ENCODE measurements around the gene PSG5.
"Not testable (repeated sequence)": the region's sequence is repeated elsewhere in the genome, so short reads cannot be mapped to it uniquely, and the experiment has no call there.

PSG5 gene

DNA sequence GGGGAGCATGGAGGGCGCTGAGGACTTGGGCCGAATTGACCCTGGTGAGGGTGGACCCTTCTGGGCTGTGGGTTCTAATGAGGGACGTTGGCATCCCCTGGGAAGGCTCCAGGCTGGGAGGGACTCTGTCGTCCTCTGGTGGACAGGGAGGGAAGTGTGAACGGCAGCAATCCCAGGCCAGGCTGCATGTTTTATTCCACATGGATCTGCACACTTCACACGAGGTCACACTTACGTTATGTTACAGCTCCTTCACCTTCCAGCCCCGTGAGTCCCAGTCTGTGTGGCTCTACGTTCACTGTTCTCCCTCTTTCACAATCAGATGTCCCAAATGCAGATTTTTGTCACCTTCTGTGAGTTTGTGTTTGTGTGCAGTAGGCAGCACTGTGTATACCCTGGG lies 1.8 kb upstream of the PSG5 start:
- TF ChIP-seq, protein P1, sequence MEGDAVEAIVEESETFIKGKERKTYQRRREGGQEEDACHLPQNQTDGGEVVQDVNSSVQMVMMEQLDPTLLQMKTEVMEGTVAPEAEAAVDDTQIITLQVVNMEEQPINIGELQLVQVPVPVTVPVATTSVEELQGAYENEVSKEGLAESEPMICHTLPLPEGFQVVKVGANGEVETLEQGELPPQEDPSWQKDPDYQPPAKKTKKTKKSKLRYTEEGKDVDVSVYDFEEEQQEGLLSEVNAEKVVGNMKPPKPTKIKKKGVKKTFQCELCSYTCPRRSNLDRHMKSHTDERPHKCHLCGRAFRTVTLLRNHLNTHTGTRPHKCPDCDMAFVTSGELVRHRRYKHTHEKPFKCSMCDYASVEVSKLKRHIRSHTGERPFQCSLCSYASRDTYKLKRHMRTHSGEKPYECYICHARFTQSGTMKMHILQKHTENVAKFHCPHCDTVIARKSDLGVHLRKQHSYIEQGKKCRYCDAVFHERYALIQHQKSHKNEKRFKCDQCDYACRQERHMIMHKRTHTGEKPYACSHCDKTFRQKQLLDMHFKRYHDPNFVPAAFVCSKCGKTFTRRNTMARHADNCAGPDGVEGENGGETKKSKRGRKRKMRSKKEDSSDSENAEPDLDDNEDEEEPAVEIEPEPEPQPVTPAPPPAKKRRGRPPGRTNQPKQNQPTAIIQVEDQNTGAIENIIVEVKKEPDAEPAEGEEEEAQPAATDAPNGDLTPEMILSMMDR (IDR thresholded peaks at IDR 0.05; ENCODE audit: low read depth, low read length, missing control alignments): peak; percentile 58
- DNase-seq; in situ Hi-C loops (cut with HindIII; ENCODE audit: low pct_ligation_motif_present, low sequenced_read_pairs); H3K4me3 ChIP-seq (ENCODE audit: low read depth, low read length); H3K27ac ChIP-seq; H3K27me3 ChIP-seq (replicated peaks); H3K36me3 ChIP-seq (replicated peaks): not testable (repeated sequence)

DNA sequence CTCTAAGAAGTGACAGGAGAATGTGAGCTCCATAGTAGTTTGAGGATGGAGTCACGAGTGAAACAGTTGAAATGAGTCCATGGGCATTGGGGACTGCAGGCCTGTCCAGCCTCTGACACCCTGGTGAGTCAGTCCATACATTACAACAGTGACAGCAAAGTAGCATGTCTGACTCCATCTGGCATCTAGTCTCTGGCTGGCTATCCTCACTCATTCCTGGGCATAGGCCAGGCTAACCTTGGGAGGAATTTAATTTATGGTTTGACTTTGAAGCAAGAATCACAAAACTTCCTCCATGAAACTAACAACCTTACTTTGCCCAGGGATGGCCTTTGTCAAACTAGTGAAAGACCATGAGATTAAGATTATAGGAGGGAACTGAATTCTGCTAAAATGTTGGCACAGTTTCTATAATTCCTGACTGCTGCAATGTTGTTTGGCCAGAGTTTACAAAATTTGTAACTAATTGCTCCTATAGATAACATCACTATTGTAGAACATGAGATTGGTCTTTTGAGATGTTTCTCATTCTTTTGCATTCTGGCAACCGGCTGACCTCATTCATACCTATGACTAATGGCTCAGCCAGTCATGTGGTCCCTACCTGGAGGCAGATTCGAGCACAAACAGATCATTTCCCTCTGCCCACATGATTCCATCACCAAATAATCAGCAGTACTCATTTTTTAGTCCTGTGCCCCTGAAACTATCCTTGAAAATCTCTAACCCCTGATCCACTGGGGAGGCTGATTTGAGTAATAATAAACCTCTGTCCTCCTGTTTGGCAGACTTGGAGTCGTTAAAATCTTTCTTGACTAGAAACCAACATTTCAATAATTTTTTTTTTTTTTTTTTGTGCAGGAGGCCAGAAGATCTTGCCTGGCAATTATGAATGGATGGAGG lies 4.2 kb downstream of the PSG5 start:
- H3K4me3 ChIP-seq (ENCODE audit: low read depth, low read length); in situ Hi-C loops (cut with HindIII; ENCODE audit: low pct_ligation_motif_present, low sequenced_read_pairs); H3K36me3 ChIP-seq (replicated peaks); H3K27me3 ChIP-seq (replicated peaks): not testable (repeated sequence)
- H3K27ac ChIP-seq: peak overlapping the region; percentile 64
- DNase-seq: peak; percentile 73

DNA sequence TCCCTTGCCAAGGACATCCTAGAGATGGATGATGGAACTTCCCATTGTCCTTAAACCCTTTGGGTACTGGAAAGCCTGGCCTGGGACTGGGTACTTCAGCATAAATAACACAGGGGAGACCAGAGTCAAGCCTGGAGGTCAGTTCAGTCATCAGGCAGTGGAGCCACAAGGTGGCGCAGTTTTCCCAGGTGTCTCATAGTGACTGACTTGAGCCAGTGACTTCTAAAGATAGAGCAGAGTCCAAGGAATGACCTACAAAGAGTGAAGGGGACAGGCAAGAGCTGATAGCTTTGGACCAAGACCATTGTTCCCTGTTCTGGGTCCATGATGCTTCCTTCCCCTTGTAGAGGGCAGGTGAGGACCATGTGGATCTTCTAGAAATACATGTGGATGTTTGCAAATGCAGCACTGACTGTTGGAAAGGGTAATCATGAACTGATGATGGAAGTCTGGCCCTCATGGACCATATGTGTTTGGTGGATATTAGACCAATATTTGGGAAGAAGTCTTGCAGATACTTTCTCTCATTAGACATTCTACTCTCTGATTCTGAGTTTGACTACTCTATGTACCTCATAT lies 6.7 kb downstream of the PSG5 start:
- H3K36me3 ChIP-seq (replicated peaks); H3K4me3 ChIP-seq (ENCODE audit: low read depth, low read length); H3K27ac ChIP-seq; DNase-seq; H3K27me3 ChIP-seq (replicated peaks); in situ Hi-C loops (cut with HindIII; ENCODE audit: low pct_ligation_motif_present, low sequenced_read_pairs): not testable (repeated sequence)
- TF ChIP-seq, protein P1 (IDR thresholded peaks at IDR 0.05; ENCODE audit: low read depth, low read length, missing control alignments): peak; percentile 19

DNA sequence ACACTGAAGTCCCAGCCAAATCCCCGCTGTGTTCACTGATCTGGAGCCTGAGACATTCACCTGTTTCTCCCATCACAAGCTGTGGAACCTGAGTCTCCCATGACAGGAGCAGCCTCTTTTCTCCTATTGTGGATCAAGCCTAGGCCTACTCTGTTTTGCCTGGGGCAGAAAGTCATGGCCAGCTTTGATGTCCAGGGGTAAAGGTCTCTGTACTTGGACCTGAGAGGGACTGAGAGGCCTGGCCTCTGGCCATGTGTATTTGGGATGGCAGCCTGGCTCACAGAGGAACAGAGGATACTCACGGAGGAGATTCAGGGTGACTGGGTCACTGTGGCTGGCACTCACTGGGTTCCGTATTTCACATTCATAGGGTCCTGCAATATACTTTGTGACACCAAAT lies 7.8 kb downstream of the PSG5 start:
- H3K4me3 ChIP-seq (ENCODE audit: low read depth, low read length); in situ Hi-C loops (cut with HindIII; ENCODE audit: low pct_ligation_motif_present, low sequenced_read_pairs); DNase-seq; H3K36me3 ChIP-seq (replicated peaks); H3K27ac ChIP-seq; H3K27me3 ChIP-seq (replicated peaks): not testable (repeated sequence)

DNA sequence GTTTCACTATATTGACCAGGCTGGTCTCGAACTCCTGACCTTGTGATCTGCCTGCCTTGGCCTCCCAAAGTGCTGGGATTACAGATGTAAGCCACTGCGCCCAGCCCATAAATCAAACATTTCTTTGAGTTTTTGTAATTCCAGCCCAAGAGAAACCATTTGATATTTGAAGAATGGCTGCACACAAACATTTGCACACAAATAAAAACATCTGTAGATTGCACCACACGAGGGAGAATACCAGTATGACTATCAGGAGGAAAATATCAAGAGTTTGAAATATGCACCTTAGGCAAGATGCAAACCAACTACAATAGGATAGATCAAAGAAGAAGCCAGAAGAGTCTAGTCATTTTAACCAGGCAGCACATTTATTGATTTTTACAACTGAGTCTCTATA lies 20.4 kb downstream of the PSG5 start:
- H3K27ac ChIP-seq; H3K4me3 ChIP-seq (ENCODE audit: low read depth, low read length); H3K27me3 ChIP-seq (replicated peaks); H3K36me3 ChIP-seq (replicated peaks); DNase-seq; in situ Hi-C loops (cut with HindIII; ENCODE audit: low pct_ligation_motif_present, low sequenced_read_pairs): not testable (repeated sequence)

DNA sequence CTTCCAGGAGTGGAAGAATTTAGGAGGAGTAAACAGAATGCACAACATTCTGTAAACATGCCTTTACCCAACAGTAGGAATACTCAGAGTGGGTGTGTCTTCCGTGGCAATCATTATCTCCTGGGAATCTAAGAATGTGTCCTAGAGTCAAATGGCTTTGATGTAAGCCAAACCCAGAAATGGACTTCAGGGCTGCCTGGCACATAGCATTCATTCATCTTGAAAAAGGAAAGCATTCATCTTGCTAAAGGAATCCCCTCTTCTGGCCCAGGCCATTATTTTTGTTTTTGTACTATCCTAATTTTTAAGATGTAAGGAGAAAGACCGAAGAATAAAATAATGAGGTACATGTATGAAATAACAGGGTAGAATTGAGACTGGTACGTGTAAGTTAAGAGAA lies 23.2 kb downstream of the PSG5 start:
- not testable (repeated sequence) for DNase-seq; H3K4me3 ChIP-seq (ENCODE audit: low read depth, low read length)

DNA sequence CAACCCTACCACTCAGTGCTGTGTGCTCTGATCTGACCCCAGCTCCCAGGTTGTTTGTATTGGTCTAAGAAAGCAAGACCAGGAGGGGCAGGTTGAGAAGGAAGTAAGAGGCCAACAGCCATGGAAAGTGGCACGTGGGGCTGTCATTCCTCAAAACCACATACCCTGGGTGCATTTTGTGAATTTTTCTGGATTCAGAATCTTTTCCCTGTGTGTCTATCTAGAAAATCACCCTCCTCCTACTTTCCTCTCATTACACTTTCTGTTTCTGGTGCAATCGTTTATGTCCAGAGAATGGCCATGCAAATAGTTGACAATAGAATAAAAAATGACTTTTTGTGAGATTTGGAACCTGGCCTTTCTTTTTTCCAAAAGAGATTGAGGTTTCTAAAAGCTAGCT lies 24.1 kb downstream of the PSG5 start:
- H3K27ac ChIP-seq; DNase-seq; in situ Hi-C loops (cut with HindIII; ENCODE audit: low pct_ligation_motif_present, low sequenced_read_pairs); H3K27me3 ChIP-seq (replicated peaks); H3K36me3 ChIP-seq (replicated peaks); H3K4me3 ChIP-seq (ENCODE audit: low read depth, low read length): not testable (repeated sequence)

More for the DNA sequence above, 23.2 kb downstream of the PSG5 start:
- H3K36me3 ChIP-seq (replicated peaks); H3K27ac ChIP-seq; H3K27me3 ChIP-seq (replicated peaks); in situ Hi-C loops (cut with HindIII; ENCODE audit: low pct_ligation_motif_present, low sequenced_read_pairs): not testable (repeated sequence)

DNA sequence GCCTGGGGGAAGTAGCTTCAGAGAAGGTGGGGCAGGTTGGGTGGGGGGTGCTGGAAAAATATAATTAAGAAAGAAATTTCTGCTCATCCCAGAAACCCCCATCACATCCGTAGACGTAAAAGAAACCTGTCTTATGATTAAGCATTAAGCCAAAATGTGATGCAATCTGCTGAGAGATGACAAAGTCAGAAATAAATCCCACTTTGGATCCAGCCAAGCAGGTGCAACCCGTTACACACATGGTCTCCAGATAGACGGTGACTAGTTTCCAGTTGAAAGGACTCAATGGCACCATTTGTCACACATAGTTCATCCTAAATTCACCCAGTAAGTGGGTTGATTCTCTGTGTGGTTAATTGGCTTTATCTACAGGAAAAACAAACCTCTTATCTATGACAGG lies 34.1 kb downstream of the PSG5 start:
- Histone ChIP-seq H3K4me3 (ENCODE audit: low read depth, low read length) (no peak overlapping the region), H3K36me3 (replicated peaks) (no peaks in the 10 kb centered on the region), H3K27me3 (replicated peaks) (no peaks in the 10 kb centered on the region), H3K27ac (no peak overlapping the region)
- DNase-seq: no peak
- TF ChIP-seq, protein P1 (IDR thresholded peaks at IDR 0.05; ENCODE audit: low read depth, low read length, missing control alignments): no peak
- in situ Hi-C loops (cut with HindIII; ENCODE audit: low pct_ligation_motif_present, low sequenced_read_pairs): no loop called here

DNA sequence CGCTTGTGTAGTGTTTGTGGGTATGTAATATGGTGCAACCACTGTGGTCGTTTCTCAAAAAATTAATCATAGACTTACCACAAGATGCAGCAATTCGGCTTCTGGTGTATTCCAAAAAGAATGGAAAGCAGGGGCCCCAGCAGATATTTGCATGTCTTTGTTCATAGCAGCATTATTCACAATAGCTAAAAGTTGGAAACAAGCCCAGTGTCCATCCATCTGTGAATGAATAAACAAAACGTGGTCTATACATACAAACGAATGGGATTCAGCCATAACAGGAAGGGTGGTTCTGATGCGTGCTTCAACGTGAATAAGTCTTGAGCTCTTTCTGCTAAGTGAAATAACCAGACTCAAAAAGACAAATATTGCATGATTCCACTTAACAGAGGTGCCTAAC lies 36.5 kb downstream of the PSG5 start:
- DNase-seq; in situ Hi-C loops (cut with HindIII; ENCODE audit: low pct_ligation_motif_present, low sequenced_read_pairs); H3K4me3 ChIP-seq (ENCODE audit: low read depth, low read length); H3K27ac ChIP-seq; H3K36me3 ChIP-seq (replicated peaks); H3K27me3 ChIP-seq (replicated peaks): not testable (repeated sequence)

Measured in brain microvascular endothelial cell (primary cell).